Stimulated activated CD4-positive, alpha-beta T cell treated with anti-CD3 and anti-CD28 coated beads, Interleukin-1b, Interleukin-23, amount 100 ng/mL, for 24 hours (primary cell): ENCODE data around the gene SERF1B.
"Not testable (repeated sequence)": the region's sequence is repeated elsewhere in the genome, so short reads cannot be mapped to it uniquely, and the experiment has no call there.

ENCODE experiments used
- DNase-seq, 4 experiments: peaks; one replicate each; pipeline ENCODE4 v3.0.0-alpha.2; 2020; ENCODE audit warnings: low read depth in 4 of 4, low spot score in 1 of 4

Gene SERF1B

DNA sequence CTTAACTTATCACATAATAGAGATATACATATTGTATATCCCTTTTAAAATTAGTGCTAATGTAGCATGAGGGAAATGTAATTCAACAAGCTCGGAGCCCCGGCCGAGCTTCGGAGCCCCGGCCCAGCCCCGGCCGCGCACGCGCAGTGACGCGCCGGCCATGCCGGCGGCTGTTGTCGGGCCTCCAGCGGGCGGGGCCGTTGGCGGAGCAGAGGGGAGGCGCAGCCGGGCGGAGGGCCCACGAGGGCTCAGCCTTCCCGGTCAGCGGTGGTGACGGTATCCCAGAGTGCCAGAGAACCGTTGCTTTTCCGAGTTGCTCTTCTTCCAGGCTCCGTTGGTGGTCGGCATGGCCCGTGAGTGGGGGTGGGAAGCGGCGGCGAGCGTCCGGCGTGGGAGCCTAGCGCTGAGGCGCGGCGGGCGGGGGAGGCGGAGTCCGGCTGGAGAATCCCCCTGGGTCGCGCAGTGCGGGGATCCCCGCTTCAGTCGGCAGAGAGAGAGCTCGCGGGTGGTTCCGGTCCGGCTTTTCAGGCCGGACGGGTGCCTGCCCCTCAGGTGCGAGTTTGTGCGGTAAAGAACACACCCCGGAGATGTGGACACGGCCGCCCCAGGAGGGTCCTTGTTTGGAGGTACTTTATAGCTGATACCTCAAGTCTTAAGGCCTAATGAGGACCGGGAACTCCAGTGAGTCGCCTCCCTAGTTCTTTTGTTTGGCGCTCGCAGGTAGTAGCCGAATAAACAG, at the start of gene SERF1B:
Gene SERF1B, plus strand, starts transcription at position 146 of the 739 bp plus-strand sequence. Its CDS starts 201 bp downstream, at position 347.
- not testable (repeated sequence) for DNase-seq

- not testable (repeated sequence) for DNase-seq
Measured at GRCh38 chr5:69991713-69992112, 33.3 kb upstream of the SERF1B start.

- DNase-seq = not testable (repeated sequence)
Measured at GRCh38 chr5:69995535-69995934, 29.5 kb upstream of the SERF1B start.

GRCh38 chr5:70020660-70021059, 4.4 kb upstream of the SERF1B start:
- DNase-seq = not testable (repeated sequence)

- not testable (repeated sequence) for DNase-seq
Measured at GRCh38 chr5:70025845-70026145, 744 bp downstream of the SERF1B start.

- not testable (repeated sequence) for DNase-seq
Measured at GRCh38 chr5:70031204-70031603, 6.2 kb downstream of the SERF1B start.

GRCh38 chr5:70041411-70041810, 16.4 kb downstream of the SERF1B start:
- not testable (repeated sequence) for DNase-seq

GRCh38 chr5:70049790-70050142, 24.7 kb downstream of the SERF1B start:
- not testable (repeated sequence) for DNase-seq

GRCh38 chr5:70056289-70056942, 31.4 kb downstream of the SERF1B start:
- not testable (repeated sequence) for DNase-seq

DNA sequence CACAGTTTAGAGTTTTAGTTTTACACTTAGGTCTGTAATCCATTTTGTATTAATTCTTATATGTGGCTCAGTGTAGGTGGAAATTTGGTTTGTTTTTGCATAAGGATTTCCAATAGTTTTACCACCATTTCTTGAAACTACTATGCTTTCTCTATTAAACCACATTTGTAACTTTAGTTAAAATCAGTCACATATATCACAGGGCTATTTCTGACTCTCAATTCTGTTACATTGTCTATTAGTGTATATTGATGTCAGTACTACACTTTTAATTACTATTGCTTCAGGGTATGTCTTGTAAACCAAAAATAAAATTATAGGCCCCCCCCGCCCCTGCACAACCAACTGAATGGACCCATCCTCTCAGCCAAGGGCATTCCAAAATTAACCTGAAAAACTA, 32.1 kb downstream of the SERF1B start:
- DNase-seq = not testable (repeated sequence)

- DNase-seq = not testable (repeated sequence)
Measured at GRCh38 chr5:70077632-70078031, 52.6 kb downstream of the SERF1B start.

DNA sequence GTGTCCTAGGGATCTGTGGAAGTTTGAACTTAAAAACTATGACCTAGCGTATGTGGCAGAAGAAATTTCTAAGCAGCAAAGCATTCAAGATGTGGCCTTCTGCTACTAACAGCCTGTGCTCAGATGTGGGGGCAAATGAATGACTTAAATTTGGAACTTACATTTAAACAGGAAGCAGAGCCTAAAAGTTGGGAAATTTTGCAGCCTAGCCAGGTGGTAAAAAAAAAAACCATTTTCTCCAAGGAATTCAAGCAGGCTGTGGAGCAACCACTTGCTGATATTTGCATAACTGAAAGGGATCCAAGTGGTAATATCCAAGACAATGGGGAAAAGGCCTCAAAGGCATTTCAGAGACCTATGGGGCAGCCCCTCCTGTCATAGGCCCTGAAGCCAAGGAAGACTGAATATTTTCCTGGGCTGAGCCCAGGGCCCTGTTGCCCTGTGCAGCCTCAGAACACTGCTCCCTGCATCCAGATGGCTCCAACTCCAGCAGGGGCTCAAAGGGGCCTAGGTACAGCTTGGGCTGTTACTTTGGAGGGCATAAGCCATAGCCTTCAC, 63.9 kb downstream of the SERF1B start:
- not testable (repeated sequence) for DNase-seq

DNA sequence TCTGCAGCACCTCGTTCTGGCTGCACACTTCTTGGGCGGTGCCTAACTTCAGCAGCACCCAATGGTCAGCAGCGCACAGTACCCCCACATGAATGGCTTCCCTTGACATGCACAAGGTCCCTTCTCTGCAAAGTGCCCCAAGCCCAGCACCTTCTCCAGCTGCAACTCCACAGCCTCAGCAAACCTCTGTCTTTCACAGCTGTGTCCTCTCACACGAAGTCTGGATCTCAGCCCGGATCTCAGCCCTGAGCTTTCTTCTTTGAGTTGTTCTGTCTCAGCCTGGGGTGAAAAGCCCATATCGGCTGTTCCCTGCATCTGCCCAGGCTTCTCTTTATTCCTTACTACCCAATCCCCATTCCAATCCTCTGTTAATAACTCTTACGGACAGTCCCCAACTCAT, 66.7 kb downstream of the SERF1B start:
- not testable (repeated sequence) for DNase-seq
